ENCODE measurements around the gene PCGF3.
"Not testable (repeated sequence)": the region's sequence is repeated elsewhere in the genome, so short reads cannot be mapped to it uniquely, and the experiment has no call there.

DNA sequence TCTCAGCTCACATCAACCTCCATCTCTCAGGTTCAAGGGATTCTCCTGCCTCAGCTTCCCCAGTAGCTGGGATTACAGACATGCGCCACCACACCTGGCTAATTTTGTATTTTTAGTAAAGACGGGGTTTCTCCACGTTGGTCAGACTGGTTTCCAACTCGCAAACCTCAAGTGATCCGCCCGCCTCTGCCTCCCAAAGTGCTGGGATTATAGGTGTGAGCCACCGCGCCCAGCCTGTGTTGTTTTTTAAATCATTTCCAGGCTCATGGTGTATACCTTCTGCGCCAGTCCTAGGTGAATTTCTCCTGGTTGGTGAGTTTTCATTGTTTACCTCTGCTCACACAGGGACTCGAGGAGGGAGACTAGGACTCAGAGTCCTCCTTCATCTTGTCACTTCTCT, 74.6 kb downstream of the PCGF3 start:
- TF ChIP-seq, protein P1, sequence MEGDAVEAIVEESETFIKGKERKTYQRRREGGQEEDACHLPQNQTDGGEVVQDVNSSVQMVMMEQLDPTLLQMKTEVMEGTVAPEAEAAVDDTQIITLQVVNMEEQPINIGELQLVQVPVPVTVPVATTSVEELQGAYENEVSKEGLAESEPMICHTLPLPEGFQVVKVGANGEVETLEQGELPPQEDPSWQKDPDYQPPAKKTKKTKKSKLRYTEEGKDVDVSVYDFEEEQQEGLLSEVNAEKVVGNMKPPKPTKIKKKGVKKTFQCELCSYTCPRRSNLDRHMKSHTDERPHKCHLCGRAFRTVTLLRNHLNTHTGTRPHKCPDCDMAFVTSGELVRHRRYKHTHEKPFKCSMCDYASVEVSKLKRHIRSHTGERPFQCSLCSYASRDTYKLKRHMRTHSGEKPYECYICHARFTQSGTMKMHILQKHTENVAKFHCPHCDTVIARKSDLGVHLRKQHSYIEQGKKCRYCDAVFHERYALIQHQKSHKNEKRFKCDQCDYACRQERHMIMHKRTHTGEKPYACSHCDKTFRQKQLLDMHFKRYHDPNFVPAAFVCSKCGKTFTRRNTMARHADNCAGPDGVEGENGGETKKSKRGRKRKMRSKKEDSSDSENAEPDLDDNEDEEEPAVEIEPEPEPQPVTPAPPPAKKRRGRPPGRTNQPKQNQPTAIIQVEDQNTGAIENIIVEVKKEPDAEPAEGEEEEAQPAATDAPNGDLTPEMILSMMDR (IDR thresholded peaks at IDR 0.05) = not testable (repeated sequence)
- not testable (repeated sequence) for TF ChIP-seq ZFX (IDR thresholded peaks at IDR 0.05; ENCODE audit: borderline replicate concordance)

Measured in 22Rv1 (cell line).